Activated CD8-positive, alpha-beta memory T cell treated with anti-CD3 and anti-CD28 coated beads, Interleukin-2, amount 50 U/mL, for 24 hours (primary cell): Measurements from ENCODE around the gene CDCA3.
"Not testable (repeated sequence)": the region's sequence is repeated elsewhere in the genome, so short reads cannot be mapped to it uniquely, and the experiment has no call there.

Experiments used
- DNase-seq: peaks from one replicate; pipeline ENCODE4 v3.0.0-alpha.2; 2020; ENCODE audit errors: extremely low read depth

The CDCA3 gene

GRCh38 chr12:6851153-6851920, at the start of gene CDCA3:
Gene CDCA3 (minus strand): TSS chr12:6851286. CDS start chr12:6850952, 334 bp downstream.
- peak; percentile 83 for DNase-seq

GRCh38 chr12:6899837-6900519, 48.9 kb upstream of the CDCA3 start:
- no peak for DNase-seq

GRCh38 chr12:6899427-6899826, 48.3 kb upstream of the CDCA3 start:
- no peak for DNase-seq

- DNase-seq: no peak
Measured at GRCh38 chr12:6896846-6897435, 45.9 kb upstream of the CDCA3 start.

GRCh38 chr12:6894321-6894720, 43.2 kb upstream of the CDCA3 start:
- DNase-seq: no peak

- not testable (repeated sequence) for DNase-seq
Measured at GRCh38 chr12:6892683-6893082, 41.6 kb upstream of the CDCA3 start.

GRCh38 chr12:6891646-6892001, 40.5 kb upstream of the CDCA3 start:
- no peak for DNase-seq

GRCh38 chr12:6890789-6891645, 39.9 kb upstream of the CDCA3 start:
- peak; percentile 91 for DNase-seq

- DNase-seq: not testable (repeated sequence)
Measured at GRCh38 chr12:6889775-6890573, 38.9 kb upstream of the CDCA3 start.

- DNase-seq: not testable (repeated sequence)
Measured at GRCh38 chr12:6888794-6889193, 37.7 kb upstream of the CDCA3 start.

GRCh38 chr12:6888360-6888759, 37.3 kb upstream of the CDCA3 start:
- DNase-seq: no peak

- no peak for DNase-seq
Measured at GRCh38 chr12:6887460-6887859, 36.4 kb upstream of the CDCA3 start.

GRCh38 chr12:6886206-6886999, 35.3 kb upstream of the CDCA3 start:
- DNase-seq: not testable (repeated sequence)

- no peak for DNase-seq
Measured at GRCh38 chr12:6884539-6884938, 33.5 kb upstream of the CDCA3 start.

- no peak for DNase-seq
Measured at GRCh38 chr12:6883683-6884082, 32.6 kb upstream of the CDCA3 start.

- no peak for DNase-seq
Measured at GRCh38 chr12:6883252-6883651, 32.2 kb upstream of the CDCA3 start.

- not testable (repeated sequence) for DNase-seq
Measured at GRCh38 chr12:6879824-6880223, 28.7 kb upstream of the CDCA3 start.

GRCh38 chr12:6874015-6874368, 22.9 kb upstream of the CDCA3 start:
- not testable (repeated sequence) for DNase-seq

- DNase-seq: peak; percentile 97
Measured at GRCh38 chr12:6873094-6874014, 22.3 kb upstream of the CDCA3 start, which contains the start of gene SPSB2. Gene SPSB2 (minus strand): TSS chr12:6873303. CDS start chr12:6872901, 402 bp downstream.
